Measurements from ENCODE around the gene HCFC1R1. TPM values are rescaled to one million over a fixed set of nuclear protein-coding genes. Genes with fewer than 3 reads are reported as not detected.

HCFC1R1 gene
- total RNA-seq, 1 experiment from 2014 or later, result 60.0 TPM

- TF ChIP-seq ATF3 (IDR thresholded peaks at IDR 0.05), result no peak
- TF ChIP-seq YY1 (IDR thresholded peaks at IDR 0.05; ENCODE audit: extremely low read depth, insufficient replicate concordance, low read depth, low read length), result no peak
- TF ChIP-seq EGR1 (IDR thresholded peaks at IDR 0.05; ENCODE audit: low read depth), result no peak
These were observed 44.0 kb downstream of the HCFC1R1 start (continued) for GRCh38 chr16:2979669-2980226.

DNA sequence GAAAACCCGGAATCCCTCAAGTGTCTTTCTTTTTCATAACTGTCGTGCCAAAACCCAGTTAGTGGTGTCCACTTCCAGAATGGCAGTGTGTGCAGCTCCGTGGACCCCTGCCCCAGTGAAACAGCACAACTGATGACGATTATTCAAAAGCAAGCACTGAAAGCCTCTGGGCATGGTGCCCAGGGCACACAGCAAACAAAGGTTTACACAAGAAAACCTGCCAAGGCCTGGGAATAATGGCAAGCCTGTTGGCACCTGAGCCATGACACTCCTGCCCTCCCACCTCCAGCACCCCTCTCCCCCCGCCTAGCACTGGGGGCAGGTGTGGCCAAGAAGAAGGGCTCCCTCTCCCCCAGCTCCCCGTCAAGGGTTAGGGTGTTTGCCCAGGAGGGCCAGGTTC is 46.3 kb downstream of the HCFC1R1 start:
- no peak overlapping the region for H3K4me3 ChIP-seq (replicated peaks in 1 of 2; ENCODE audit: low read depth in 1 of 2, low read length in 2 of 2)
- ChIA-PET RAD21 (ENCODE audit: low non-redundant PET in 1 of 2, low total read pairs in 2 of 2, uncharacterized antibody in 2 of 2, unreplicated experiment in 2 of 2) (no interaction called here), POLR2A (interaction anchor here (1.0 kb wide), 1 partner anchor 14 kb away, joined by 3 read pairs; the partner anchor contains the start of gene KREMEN2), CTCF (no interaction called here)
- no peaks in the 10 kb centered on the region for H3K9me3 ChIP-seq (ENCODE audit: control insufficient read depth in 1 of 2, insufficient read depth in 1 of 2, low read depth in 1 of 2, low read length in 2 of 2)
- peak overlapping the region; percentile 36; the same call in 1 of the 2 replicates for H3K27ac ChIP-seq (ENCODE audit: low read depth, low read length)
- peaks cover 15 to 29% of the 10 kb centered on the region in 2 experiments for H3K4me1 ChIP-seq (ENCODE audit: control insufficient read depth in 1 of 2, insufficient read depth in 2 of 2, low read length in 2 of 2)
- no peak overlapping the region for H3K9ac ChIP-seq (ENCODE audit: low read length)
- ATAC-seq (no peak), DNase-seq (ENCODE audit: low read depth, low spot score) (no peak)
- H3K9me2 ChIP-seq (ENCODE audit: insufficient read depth), result no peaks in the 10 kb centered on the region
- peaks cover 5 to 40% of the 10 kb centered on the region in 2 experiments; a peak in 3 of 4 replicates for H3K36me3 ChIP-seq (ENCODE audit: control insufficient read depth in 1 of 2, insufficient read depth in 2 of 2, low read length in 2 of 2)
- peaks cover 60% of the 10 kb centered on the region for H3K79me2 ChIP-seq (ENCODE audit: insufficient read depth, low read length)
- intact Hi-C loops (cut with micrococcal nuclease), result no loop called here
- H3K27me3 ChIP-seq (ENCODE audit: insufficient read depth, low read length), result no peaks in the 10 kb centered on the region
- H4K20me1 ChIP-seq (ENCODE audit: insufficient read depth), result peaks cover 4% of the 10 kb centered on the region; the same call in 1 of the 2 replicates
- no peak overlapping the region for H3K4me2 ChIP-seq (ENCODE audit: low read length)
- BruUV-seq (replicated peaks), result no TSS peak
- H2AFZ ChIP-seq (ENCODE audit: low read depth, low read length, poor library complexity, severe bottlenecking), result no peak overlapping the region
- TF ChIP-seq ATF3 (IDR thresholded peaks at IDR 0.05) (no peak), EZH2 (IDR thresholded peaks at IDR 0.05) (no peak), FOSL1 (IDR thresholded peaks at IDR 0.05; ENCODE audit: low read depth) (no peak), ELF1 (IDR thresholded peaks at IDR 0.05; ENCODE audit: borderline replicate concordance, low read depth) (no peak), EGR1 (IDR thresholded peaks at IDR 0.05; ENCODE audit: low read depth) (no peak), CTCF (IDR thresholded peaks at IDR 0.05 in 2 of 3, conservative IDR thresholded peaks at IDR 0.05 in 1 of 3; ENCODE audit: borderline replicate concordance in 1 of 3, insufficient read depth in 1 of 3, low read depth in 2 of 3, low read length in 2 of 3) (no peak), CEBPB (IDR thresholded peaks at IDR 0.05; ENCODE audit: low read depth) (no peak), JUND (IDR thresholded peaks at IDR 0.05) (no peak), SIN3A (IDR thresholded peaks at IDR 0.05; ENCODE audit: low read depth) (no peak), EZH2phosphoT487 (IDR thresholded peaks at IDR 0.05; ENCODE audit: borderline replicate concordance) (no peak), RAD21 (IDR thresholded peaks at IDR 0.05; ENCODE audit: low read depth) (no peak), ZNF274 (IDR thresholded peaks at IDR 0.05; ENCODE audit: low read depth, low read length) (no peak), ZBTB33 (IDR thresholded peaks at IDR 0.05; ENCODE audit: extremely low read depth, insufficient replicate concordance, low read length) (no peak), SP1 (IDR thresholded peaks at IDR 0.05; ENCODE audit: low read depth) (no peak), ZFX (IDR thresholded peaks at IDR 0.05) (no peak), YY1 (IDR thresholded peaks at IDR 0.05; ENCODE audit: extremely low read depth, insufficient replicate concordance, low read depth, low read length) (no peak)
- TF ChIP-seq, protein P1, sequence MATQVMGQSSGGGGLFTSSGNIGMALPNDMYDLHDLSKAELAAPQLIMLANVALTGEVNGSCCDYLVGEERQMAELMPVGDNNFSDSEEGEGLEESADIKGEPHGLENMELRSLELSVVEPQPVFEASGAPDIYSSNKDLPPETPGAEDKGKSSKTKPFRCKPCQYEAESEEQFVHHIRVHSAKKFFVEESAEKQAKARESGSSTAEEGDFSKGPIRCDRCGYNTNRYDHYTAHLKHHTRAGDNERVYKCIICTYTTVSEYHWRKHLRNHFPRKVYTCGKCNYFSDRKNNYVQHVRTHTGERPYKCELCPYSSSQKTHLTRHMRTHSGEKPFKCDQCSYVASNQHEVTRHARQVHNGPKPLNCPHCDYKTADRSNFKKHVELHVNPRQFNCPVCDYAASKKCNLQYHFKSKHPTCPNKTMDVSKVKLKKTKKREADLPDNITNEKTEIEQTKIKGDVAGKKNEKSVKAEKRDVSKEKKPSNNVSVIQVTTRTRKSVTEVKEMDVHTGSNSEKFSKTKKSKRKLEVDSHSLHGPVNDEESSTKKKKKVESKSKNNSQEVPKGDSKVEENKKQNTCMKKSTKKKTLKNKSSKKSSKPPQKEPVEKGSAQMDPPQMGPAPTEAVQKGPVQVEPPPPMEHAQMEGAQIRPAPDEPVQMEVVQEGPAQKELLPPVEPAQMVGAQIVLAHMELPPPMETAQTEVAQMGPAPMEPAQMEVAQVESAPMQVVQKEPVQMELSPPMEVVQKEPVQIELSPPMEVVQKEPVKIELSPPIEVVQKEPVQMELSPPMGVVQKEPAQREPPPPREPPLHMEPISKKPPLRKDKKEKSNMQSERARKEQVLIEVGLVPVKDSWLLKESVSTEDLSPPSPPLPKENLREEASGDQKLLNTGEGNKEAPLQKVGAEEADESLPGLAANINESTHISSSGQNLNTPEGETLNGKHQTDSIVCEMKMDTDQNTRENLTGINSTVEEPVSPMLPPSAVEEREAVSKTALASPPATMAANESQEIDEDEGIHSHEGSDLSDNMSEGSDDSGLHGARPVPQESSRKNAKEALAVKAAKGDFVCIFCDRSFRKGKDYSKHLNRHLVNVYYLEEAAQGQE (IDR thresholded peaks at IDR 0.05; ENCODE audit: low read depth), result no peak

Measured in HCT116 (cell line).